Measurements from ENCODE around the gene UCK1. TPM values are rescaled to one million over a fixed set of nuclear protein-coding genes. Genes with fewer than 3 reads are reported as not detected.

Gene UCK1
- total RNA-seq, 3 donors from 2014 or later: 21.1 to 23.3 (median 22.9) TPM

GRCh38 chr9:131475111-131475955 is 55.7 kb downstream of the UCK1 start:
- H3K27me3 Mint-ChIP-seq (ENCODE audit: low read depth): no peaks in the 10 kb centered on the region
- H3K36me3 Mint-ChIP-seq (ENCODE audit: insufficient read depth): peaks cover 36% of the 10 kb centered on the region
- H3K9me3 Mint-ChIP-seq: no peaks in the 10 kb centered on the region
- DNase-seq (no peak), ATAC-seq (no peak)
- H3K4me1 Mint-ChIP-seq (ENCODE audit: low read depth): peaks cover 4% of the 10 kb centered on the region
- no peak overlapping the region for H3K4me3 Mint-ChIP-seq

- Mint-ChIP-seq H3K27me3 (ENCODE audit: low read depth) (no peaks in the 10 kb centered on the region), H3K9me3 (no peaks in the 10 kb centered on the region), H3K36me3 (ENCODE audit: insufficient read depth) (peaks cover 42% of the 10 kb centered on the region), H3K4me1 (ENCODE audit: low read depth) (peaks cover 3% of the 10 kb centered on the region), H3K4me3 (no peak overlapping the region)
- no peak for ATAC-seq
- no peak for DNase-seq
Measured at GRCh38 chr9:131474711-131475110, 56.4 kb downstream of the UCK1 start.

- H3K9me3 Mint-ChIP-seq: no peaks in the 10 kb centered on the region
- no peaks in the 10 kb centered on the region for H3K27me3 Mint-ChIP-seq (ENCODE audit: low read depth)
- H3K4me3 Mint-ChIP-seq: no peak overlapping the region
- peaks cover 42% of the 10 kb centered on the region for H3K36me3 Mint-ChIP-seq (ENCODE audit: insufficient read depth)
- peaks cover 3% of the 10 kb centered on the region for H3K4me1 Mint-ChIP-seq (ENCODE audit: low read depth)
- no peak for ATAC-seq
- no peak for DNase-seq
Measured at GRCh38 chr9:131473891-131474290, 57.2 kb downstream of the UCK1 start.

Other genes with a start within 250 kb of the UCK1 start
- gene PLPP7, start 241.5 kb downstream of the UCK1 start, total RNA-seq: not detected
- gene PRRC2B, start 137.2 kb downstream of the UCK1 start, total RNA-seq: 100 to 1,000 TPM in 1 of 3 donors, 10 to 100 TPM in 2; 89.7 to 102 (median 92.2) TPM
- 10 to 100 TPM; 14.0 to 20.0 (median 16.5) TPM for gene POMT1, start 28.3 kb downstream of the UCK1 start, total RNA-seq
- not detected for gene PRRT1B, start 14.3 kb upstream of the UCK1 start, total RNA-seq
- gene RAPGEF1, start 208.8 kb upstream of the UCK1 start, total RNA-seq: 100 to 1,000 TPM; 106 to 120 (median 111) TPM